SK-N-SH (cell line): Measurements from ENCODE around the gene LIN7A. TPM values are rescaled to one million over a fixed set of nuclear protein-coding genes. Genes with fewer than 3 reads are reported as not detected.

Experiments
- CTCF ChIA-PET: fragments of 300-600, 350-600 bp; formaldehyde crosslinking; extraction: SDS; loops from one replicate; lab custom pipeline; 2021; lab: Yijun Ruan, JAX
- POLR2A ChIA-PET: fragments of 350-600 bp; sonication (Branson Sonifier 250); formaldehyde crosslinking; extraction: SDS; loops from one replicate; lab custom pipeline; 2020; ENCODE audit warnings: antibody characterized with exemption, inconsistent platforms; lab: Yijun Ruan, JAX
- DNase-seq: peaks from one replicate; pipeline ENCODE4 v3.0.0; 2012
- H2AFZ ChIP-seq: fragments of 200-600 bp; sonication (generic); 2 replicates; pipeline ENCODE4 v1.8.1; 2016; ENCODE audit warnings: antibody characterized with exemption, mild to moderate bottlenecking, low read depth
- H3F3A ChIP-seq: fragments of 200-600 bp; sonication (generic); replicated peaks from 2 replicates; pipeline ENCODE3; 2016; ENCODE audit warnings: antibody characterized with exemption, mild to moderate bottlenecking; ENCODE audit not compliant: insufficient read depth
- H3K27ac ChIP-seq, 2 experiments: fragments of 200-500 bp in 1 of 2; fragments of 200-600 bp in 1 of 2; sonication (Bioruptor generic) in 1 of 2; sonication (generic), shearing (Covaris generic) in 1 of 2; 2 replicates each; pipeline versions ENCODE4 v1.5.1 to v1.6.1; 2014 to 2016; ENCODE audit warnings: low read depth in 2 of 2, inconsistent platforms in 1 of 2, low read length in 1 of 2, mild to moderate bottlenecking in 1 of 2, mixed read lengths in 1 of 2
- H3K27me3 ChIP-seq: fragments of 200-600 bp; sonication (generic), shearing (Covaris generic); 2 replicates; pipeline ENCODE4 v1.6.1; 2016; ENCODE audit warnings: mixed run types; ENCODE audit not compliant: insufficient read depth
- H3K36me3 ChIP-seq, 2 experiments: fragments of 200-500 bp in 1 of 2; fragments of 200-600 bp in 1 of 2; sonication (Bioruptor generic) in 1 of 2; sonication (generic) in 1 of 2; replicated peaks in 1 of 2; 2 replicates each; pipeline versions ENCODE3 to v1.5.1; 2014 to 2016; ENCODE audit warnings: low read length in 1 of 2, mild to moderate bottlenecking in 1 of 2; ENCODE audit not compliant: insufficient read depth in 2 of 2, control insufficient read depth in 1 of 2
- H3K4me1 ChIP-seq, 2 experiments: fragments of 200-500 bp in 1 of 2; fragments of 200-600 bp in 1 of 2; sonication (Bioruptor generic) in 1 of 2; sonication (generic), shearing (Covaris generic) in 1 of 2; 2 replicates each; pipeline versions ENCODE4 v1.5.1 to v1.6.1; 2014 to 2016; ENCODE audit warnings: low read depth in 1 of 2, low read length in 1 of 2, mixed run types in 1 of 2; ENCODE audit not compliant: insufficient read depth in 2 of 2, control insufficient read depth in 1 of 2
- H3K4me2 ChIP-seq: fragments of 200-600 bp; sonication (generic), shearing (Covaris generic); 2 replicates; pipeline ENCODE4 v1.6.1; 2017; ENCODE audit warnings: mixed run types
- H3K4me3 ChIP-seq, 2 experiments: fragments of 200-500 bp in 1 of 2; fragments of 200-600 bp in 1 of 2; sonication (Bioruptor generic) in 1 of 2; sonication (generic), shearing (Covaris generic) in 1 of 2; 2 replicates each; pipeline versions ENCODE4 v1.5.1 to v1.8.1; 2014 to 2016; ENCODE audit warnings: low read depth in 2 of 2, inconsistent platforms in 1 of 2, low read length in 1 of 2, mild to moderate bottlenecking in 1 of 2, mixed read lengths in 1 of 2, moderate library complexity in 1 of 2
- H3K79me2 ChIP-seq: fragments of 200-600 bp; sonication (generic); 2 replicates; pipeline ENCODE4 v1.8.1; 2017; ENCODE audit warnings: mild to moderate bottlenecking; ENCODE audit not compliant: insufficient read depth
- H3K9ac ChIP-seq: fragments of 200-600 bp; sonication (generic); 2 replicates; pipeline ENCODE4 v1.6.1; 2017; ENCODE audit warnings: mixed run types
- H3K9me2 ChIP-seq: fragments of 200-600 bp; sonication (generic); 2 replicates; pipeline ENCODE4 v1.6.1; 2017; ENCODE audit warnings: mixed run types
- H3K9me3 ChIP-seq: fragments of 200-600 bp; sonication (generic); 2 replicates; pipeline ENCODE4 v1.6.1; 2017; ENCODE audit warnings: mixed run types, mild to moderate bottlenecking, moderate library complexity
- H4K20me1 ChIP-seq: fragments of 200-600 bp; sonication (generic); 2 replicates; pipeline ENCODE4 v1.6.1; 2017; ENCODE audit warnings: mild to moderate bottlenecking, mixed run types; ENCODE audit not compliant: insufficient read depth
- FOXJ3 ChIP-seq: sonication (generic); formaldehyde crosslinking; IDR thresholded peaks from 2 replicates; pipeline ENCODE4 v1.5.1; 2020; ENCODE audit warnings: mild to moderate bottlenecking, missing genetic modification reagents
- GABPA ChIP-seq: IDR thresholded peaks from 2 replicates; pipeline ENCODE4 v1.4.0; 2012; ENCODE audit warnings: low read depth, mild to moderate bottlenecking
- JUND ChIP-seq: IDR thresholded peaks from 2 replicates; pipeline ENCODE4 v1.4.0; 2012
- MXI1 ChIP-seq: IDR thresholded peaks from 2 replicates; pipeline ENCODE4 v1.6.1; 2012; ENCODE audit warnings: mild to moderate bottlenecking, low read depth, low read length, improper control_type of control experiment
- NFIC ChIP-seq: IDR thresholded peaks from 2 replicates; pipeline ENCODE4 v1.4.0; 2012; ENCODE audit warnings: borderline replicate concordance
- NRF1 ChIP-seq: IDR thresholded peaks from 2 replicates; pipeline ENCODE4 v1.6.1; 2012; ENCODE audit warnings: low read depth, mild to moderate bottlenecking, low read length
- RCOR1 ChIP-seq: fragments of 150-350 bp; IDR thresholded peaks from 2 replicates; pipeline ENCODE4 v1.6.1; 2017; ENCODE audit warnings: antibody characterized with exemption, low read length
- RFX5 ChIP-seq: IDR thresholded peaks from 2 replicates; pipeline ENCODE4 v1.6.1; 2012; ENCODE audit warnings: mild to moderate bottlenecking, improper control_type of control experiment, low read length
- SIN3A ChIP-seq: IDR thresholded peaks from 2 replicates; pipeline ENCODE4 v1.6.1; 2012; ENCODE audit warnings: low read depth, mild to moderate bottlenecking, low read length, moderate library complexity, borderline replicate concordance
- SMC3 ChIP-seq: IDR thresholded peaks from 2 replicates; pipeline ENCODE4 v1.6.1; 2012; ENCODE audit warnings: low read depth, low read length, improper control_type of control experiment
- TAF1 ChIP-seq: IDR thresholded peaks from 2 replicates; pipeline ENCODE4 v1.6.1; 2012; ENCODE audit warnings: low read depth, mild to moderate bottlenecking, low read length, moderate library complexity, borderline replicate concordance
- TCF12 ChIP-seq: IDR thresholded peaks from 2 replicates; pipeline ENCODE4 v1.4.0; 2012
- TEAD4 ChIP-seq: IDR thresholded peaks from 2 replicates; pipeline ENCODE4 v1.4.0; 2012; ENCODE audit warnings: mild to moderate bottlenecking, borderline replicate concordance; ENCODE audit not compliant: insufficient read depth
- YY1 ChIP-seq: IDR thresholded peaks from 2 replicates; pipeline ENCODE4 v1.4.0; 2012; ENCODE audit warnings: low read depth, mild to moderate bottlenecking
- WGBS: methylation state at CpG from one replicate; pipeline ENCODE4 v1.1.6; 2017; ENCODE audit warnings: low lambda C conversion rate; 5-methylcytosine and 5-hydroxymethylcytosine counted together
- polyA plus RNA-seq, 3 experiments: library from polyadenylated mRNA; depleted of rRNA; stranded (reverse); fragments of >200 nt; gene quantifications; 2 replicates each; pipeline ENCODE4 v1.2.3, GENCODE V29; 2012
- TF ChIP-seq, protein P1 (sequence below): IDR thresholded peaks from 2 replicates; pipeline ENCODE4 v1.6.1; 2012; ENCODE audit warnings: mild to moderate bottlenecking, low read depth, low read length, moderate library complexity
- TF ChIP-seq, protein P2 (sequence below): fragments of 200-600 bp; sonication (generic); IDR thresholded peaks from 2 replicates; pipeline ENCODE4 v1.6.1; 2017; ENCODE audit warnings: antibody characterized with exemption, mild to moderate bottlenecking, moderate library complexity

Gene LIN7A
- polyA plus RNA-seq, 1 of the 3 experiments (the other 2 are of a cell fraction): not detected

DNA sequence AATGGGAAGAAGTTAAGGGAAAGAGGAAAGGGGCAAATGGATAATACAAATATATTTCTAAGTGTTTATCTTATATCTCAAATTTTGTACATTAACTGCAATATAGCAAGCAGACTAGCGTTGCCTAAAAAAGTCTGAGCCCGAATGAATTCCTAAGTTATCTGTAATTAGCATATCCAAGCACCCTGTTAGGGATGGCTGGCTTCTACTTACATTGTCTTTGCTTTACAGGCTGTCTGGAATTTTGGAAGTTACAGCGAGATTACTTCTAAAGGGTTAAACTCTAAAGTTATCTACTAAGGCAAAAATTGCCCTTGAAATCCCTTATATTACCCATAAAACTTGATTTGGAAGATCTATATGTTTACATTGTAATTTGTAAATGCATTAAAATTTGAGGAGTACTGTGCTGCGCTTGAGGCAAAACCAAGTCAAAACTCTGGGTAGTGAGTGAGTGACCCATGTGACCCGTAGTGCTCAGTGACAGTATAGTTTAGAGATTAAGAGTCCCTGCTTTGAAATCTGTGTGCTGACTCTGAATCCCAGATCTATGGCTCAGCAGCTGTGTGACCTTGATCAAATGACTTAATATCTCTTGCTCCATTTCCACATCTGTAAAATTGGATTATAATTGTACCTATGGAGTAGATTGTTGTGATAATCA lies 17.3 kb upstream of the LIN7A start:
- Histone ChIP-seq H3K9me2 (no peaks in the 10 kb centered on the region), H3K9me3 (no peaks in the 10 kb centered on the region), H2AFZ (no peak overlapping the region), H3F3A (no peaks in the 10 kb centered on the region), H3K27me3 (no peaks in the 10 kb centered on the region), H3K36me3 (no peaks in the 10 kb centered on the region), H4K20me1 (no peaks in the 10 kb centered on the region), H3K4me3 (no peak overlapping the region), H3K4me1 (no peaks in the 10 kb centered on the region), H3K4me2 (no peak overlapping the region), H3K9ac (no peak overlapping the region), H3K79me2 (no peaks in the 10 kb centered on the region), H3K27ac (no peak overlapping the region)
- CTCF ChIA-PET: no interaction called here
- POLR2A ChIA-PET: no interaction called here
- TF ChIP-seq NRF1 (no peak), SIN3A (no peak), RCOR1 (no peak), SMC3 (no peak), NFIC (no peak), MXI1 (no peak), TAF1 (no peak), TCF12 (no peak), JUND (no peak), RFX5 (no peak), FOXJ3 (CRISPR knock-in tag) (no peak), YY1 (no peak), GABPA (no peak), TEAD4 (no peak)
- TF ChIP-seq, protein P1, sequence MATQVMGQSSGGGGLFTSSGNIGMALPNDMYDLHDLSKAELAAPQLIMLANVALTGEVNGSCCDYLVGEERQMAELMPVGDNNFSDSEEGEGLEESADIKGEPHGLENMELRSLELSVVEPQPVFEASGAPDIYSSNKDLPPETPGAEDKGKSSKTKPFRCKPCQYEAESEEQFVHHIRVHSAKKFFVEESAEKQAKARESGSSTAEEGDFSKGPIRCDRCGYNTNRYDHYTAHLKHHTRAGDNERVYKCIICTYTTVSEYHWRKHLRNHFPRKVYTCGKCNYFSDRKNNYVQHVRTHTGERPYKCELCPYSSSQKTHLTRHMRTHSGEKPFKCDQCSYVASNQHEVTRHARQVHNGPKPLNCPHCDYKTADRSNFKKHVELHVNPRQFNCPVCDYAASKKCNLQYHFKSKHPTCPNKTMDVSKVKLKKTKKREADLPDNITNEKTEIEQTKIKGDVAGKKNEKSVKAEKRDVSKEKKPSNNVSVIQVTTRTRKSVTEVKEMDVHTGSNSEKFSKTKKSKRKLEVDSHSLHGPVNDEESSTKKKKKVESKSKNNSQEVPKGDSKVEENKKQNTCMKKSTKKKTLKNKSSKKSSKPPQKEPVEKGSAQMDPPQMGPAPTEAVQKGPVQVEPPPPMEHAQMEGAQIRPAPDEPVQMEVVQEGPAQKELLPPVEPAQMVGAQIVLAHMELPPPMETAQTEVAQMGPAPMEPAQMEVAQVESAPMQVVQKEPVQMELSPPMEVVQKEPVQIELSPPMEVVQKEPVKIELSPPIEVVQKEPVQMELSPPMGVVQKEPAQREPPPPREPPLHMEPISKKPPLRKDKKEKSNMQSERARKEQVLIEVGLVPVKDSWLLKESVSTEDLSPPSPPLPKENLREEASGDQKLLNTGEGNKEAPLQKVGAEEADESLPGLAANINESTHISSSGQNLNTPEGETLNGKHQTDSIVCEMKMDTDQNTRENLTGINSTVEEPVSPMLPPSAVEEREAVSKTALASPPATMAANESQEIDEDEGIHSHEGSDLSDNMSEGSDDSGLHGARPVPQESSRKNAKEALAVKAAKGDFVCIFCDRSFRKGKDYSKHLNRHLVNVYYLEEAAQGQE: no peak
- TF ChIP-seq, protein P2, sequence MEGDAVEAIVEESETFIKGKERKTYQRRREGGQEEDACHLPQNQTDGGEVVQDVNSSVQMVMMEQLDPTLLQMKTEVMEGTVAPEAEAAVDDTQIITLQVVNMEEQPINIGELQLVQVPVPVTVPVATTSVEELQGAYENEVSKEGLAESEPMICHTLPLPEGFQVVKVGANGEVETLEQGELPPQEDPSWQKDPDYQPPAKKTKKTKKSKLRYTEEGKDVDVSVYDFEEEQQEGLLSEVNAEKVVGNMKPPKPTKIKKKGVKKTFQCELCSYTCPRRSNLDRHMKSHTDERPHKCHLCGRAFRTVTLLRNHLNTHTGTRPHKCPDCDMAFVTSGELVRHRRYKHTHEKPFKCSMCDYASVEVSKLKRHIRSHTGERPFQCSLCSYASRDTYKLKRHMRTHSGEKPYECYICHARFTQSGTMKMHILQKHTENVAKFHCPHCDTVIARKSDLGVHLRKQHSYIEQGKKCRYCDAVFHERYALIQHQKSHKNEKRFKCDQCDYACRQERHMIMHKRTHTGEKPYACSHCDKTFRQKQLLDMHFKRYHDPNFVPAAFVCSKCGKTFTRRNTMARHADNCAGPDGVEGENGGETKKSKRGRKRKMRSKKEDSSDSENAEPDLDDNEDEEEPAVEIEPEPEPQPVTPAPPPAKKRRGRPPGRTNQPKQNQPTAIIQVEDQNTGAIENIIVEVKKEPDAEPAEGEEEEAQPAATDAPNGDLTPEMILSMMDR: no peak
- DNase-seq: no peak
- 7% methylated on average over 5 of the region's 5 CpGs for WGBS
